ENCODE results near the gene TECPR2.
"Not testable (repeated sequence)": the region's sequence is repeated elsewhere in the genome, so short reads cannot be mapped to it uniquely, and the experiment has no call there.

The TECPR2 gene

GRCh38 chr14:102362545-102363181, at the start of gene TECPR2, which contains the start of gene CINP:
Gene TECPR2, plus strand, starts transcription at chr14:102362941. Its CDS starts 13,781 bp downstream, at chr14:102376722.
Gene CINP, minus strand, starts transcription at chr14:102362890. Its CDS starts 39 bp downstream, at chr14:102362851.
- peak; percentile 95 to 98 for DNase-seq (ENCODE audit: low read depth in 1 of 2, low spot score in 1 of 2)

GRCh38 chr14:102314242-102315011, 48.3 kb upstream of the TECPR2 start:
- DNase-seq (ENCODE audit: low read depth in 1 of 2, low spot score in 1 of 2) = peak; percentile 70 to 71

- no peak for DNase-seq (ENCODE audit: low read depth in 1 of 2, low spot score in 1 of 2)
Observed at GRCh38 chr14:102315121-102315520, 47.6 kb upstream of the TECPR2 start.

- no peak for DNase-seq (ENCODE audit: low read depth in 1 of 2, low spot score in 1 of 2)
Observed at GRCh38 chr14:102316338-102316742, 46.4 kb upstream of the TECPR2 start.

- DNase-seq (ENCODE audit: low read depth in 1 of 2, low spot score in 1 of 2) = peak; percentile 98
Observed at GRCh38 chr14:102316743-102317563, 45.8 kb upstream of the TECPR2 start.

- no peak for DNase-seq (ENCODE audit: low read depth in 1 of 2, low spot score in 1 of 2)
Observed at GRCh38 chr14:102317564-102318248, 45.0 kb upstream of the TECPR2 start.

- no peak for DNase-seq (ENCODE audit: low read depth in 1 of 2, low spot score in 1 of 2)
Observed at GRCh38 chr14:102318781-102319276, 43.9 kb upstream of the TECPR2 start.

GRCh38 chr14:102319351-102320032, 43.2 kb upstream of the TECPR2 start, which contains the start of gene ZNF839:
Gene ZNF839, plus strand, starts transcription at chr14:102319746. Its CDS starts 20 bp downstream, at chr14:102319766.
- DNase-seq (ENCODE audit: low read depth in 1 of 2, low spot score in 1 of 2) = peak; percentile 90 to 92

GRCh38 chr14:102320033-102320660, 42.6 kb upstream of the TECPR2 start:
- DNase-seq (ENCODE audit: low read depth in 1 of 2, low spot score in 1 of 2) = peak in 1 of 2 donors; percentile 25

- DNase-seq (ENCODE audit: low read depth in 1 of 2, low spot score in 1 of 2) = no peak
Observed at GRCh38 chr14:102320671-102321455, 41.9 kb upstream of the TECPR2 start.

GRCh38 chr14:102321456-102322422, 41.0 kb upstream of the TECPR2 start:
- no peak for DNase-seq (ENCODE audit: low read depth in 1 of 2, low spot score in 1 of 2)

- DNase-seq (ENCODE audit: low read depth in 1 of 2, low spot score in 1 of 2) = no peak
Observed at GRCh38 chr14:102323102-102323501, 39.6 kb upstream of the TECPR2 start.

- no peak for DNase-seq (ENCODE audit: low read depth in 1 of 2, low spot score in 1 of 2)
Observed at GRCh38 chr14:102325791-102326345, 36.9 kb upstream of the TECPR2 start.

GRCh38 chr14:102326583-102326982, 36.2 kb upstream of the TECPR2 start:
- DNase-seq (ENCODE audit: low read depth in 1 of 2, low spot score in 1 of 2) = no peak

- DNase-seq (ENCODE audit: low read depth in 1 of 2, low spot score in 1 of 2) = not testable (repeated sequence)
Observed at GRCh38 chr14:102329381-102329780, 33.4 kb upstream of the TECPR2 start.

- DNase-seq (ENCODE audit: low read depth in 1 of 2, low spot score in 1 of 2) = no peak
Observed at GRCh38 chr14:102330806-102331205, 31.9 kb upstream of the TECPR2 start.

- DNase-seq (ENCODE audit: low read depth in 1 of 2, low spot score in 1 of 2) = no peak
Observed at GRCh38 chr14:102333390-102333789, 29.4 kb upstream of the TECPR2 start.

Measured in activated T-helper 1 cell treated with anti-CD3 and anti-CD28 coated beads, Interleukin-2, amount 50 U/mL, for 16 hours (primary cell).